ENCODE data around the gene ARHGEF28.

Gene ARHGEF28

GRCh38 chr5:73908395-73908794, 282.4 kb downstream of the ARHGEF28 start:
- Histone ChIP-seq H4K91ac (ENCODE audit: low read length) (no peak overlapping the region), H2AK5ac (ENCODE audit: low read length, severe bottlenecking) (no peak overlapping the region), H3K4me3 (ENCODE audit: insufficient read depth in 1 of 2, low read depth in 1 of 2, low read length in 2 of 2) (no peak overlapping the region), H2BK15ac (ENCODE audit: low read depth, poor library complexity, severe bottlenecking) (no peak overlapping the region), H2BK120ac (ENCODE audit: low read depth, low read length) (no peak overlapping the region), H4K8ac (ENCODE audit: low read length) (no peak overlapping the region), H3K4me2 (ENCODE audit: low read length, poor library complexity, severe bottlenecking) (no peak overlapping the region), H3K18ac (ENCODE audit: low read depth in 1 of 2, low read length in 2 of 2) (no peak overlapping the region), H3K4me1 (ENCODE audit: control insufficient read depth, insufficient read depth, low read depth, low read length) (peaks cover 11% of the 10 kb centered on the region), H3K9me3 (ENCODE audit: control insufficient read depth, low read length) (no peaks in the 10 kb centered on the region), H2BK12ac (ENCODE audit: low read length in 2 of 2) (no peak overlapping the region), H2AFZ (ENCODE audit: low read depth, low read length) (no peak overlapping the region), H3K79me1 (replicated peaks; ENCODE audit: low read length, poor library complexity, severe bottlenecking) (peaks cover 19% of the 10 kb centered on the region), H3K23ac (ENCODE audit: low read length in 2 of 2) (no peak overlapping the region), H3K9ac (ENCODE audit: low read length) (peak overlapping the region; percentile 19), H3K4ac (ENCODE audit: low read depth in 1 of 2, low read length in 2 of 2) (no peak overlapping the region), H3K14ac (ENCODE audit: low read length in 2 of 2) (no peak overlapping the region), H3K27me3 (ENCODE audit: control insufficient read depth in 1 of 2, insufficient read depth in 1 of 2, low read length in 2 of 2) (no peaks in the 10 kb centered on the region), H3K36me3 (ENCODE audit: control insufficient read depth in 1 of 2, insufficient read depth in 2 of 2, low read depth in 1 of 2, low read length in 2 of 2) (peaks cover 0 to 28% of the 10 kb centered on the region in 2 experiments), H3K27ac (ENCODE audit: low read length, poor library complexity, severe bottlenecking) (peak overlapping the region; percentile 60), H2BK5ac (ENCODE audit: low read depth, low read length, poor library complexity, severe bottlenecking) (no peak overlapping the region)
- WGBS = no CpG with 5 or more reads among the region's 2 CpGs
- DNase-seq = no peak

GRCh38 chr5:73908846-73909245, 282.9 kb downstream of the ARHGEF28 start:
- Histone ChIP-seq H3K36me3 (ENCODE audit: control insufficient read depth in 1 of 2, insufficient read depth in 2 of 2, low read depth in 1 of 2, low read length in 2 of 2) (peaks cover 0 to 28% of the 10 kb centered on the region in 2 experiments), H2AFZ (ENCODE audit: low read depth, low read length) (no peak overlapping the region), H3K9ac (ENCODE audit: low read length) (no peak overlapping the region), H2BK12ac (ENCODE audit: low read length in 2 of 2) (no peak overlapping the region), H3K79me1 (replicated peaks; ENCODE audit: low read length, poor library complexity, severe bottlenecking) (peaks cover 19% of the 10 kb centered on the region), H2BK15ac (ENCODE audit: low read depth, poor library complexity, severe bottlenecking) (no peak overlapping the region), H3K4ac (ENCODE audit: low read depth in 1 of 2, low read length in 2 of 2) (no peak overlapping the region), H4K8ac (ENCODE audit: low read length) (no peak overlapping the region), H3K4me3 (ENCODE audit: insufficient read depth in 1 of 2, low read depth in 1 of 2, low read length in 2 of 2) (no peak overlapping the region), H3K9me3 (ENCODE audit: control insufficient read depth, low read length) (no peaks in the 10 kb centered on the region), H2BK5ac (ENCODE audit: low read depth, low read length, poor library complexity, severe bottlenecking) (no peak overlapping the region), H2AK5ac (ENCODE audit: low read length, severe bottlenecking) (no peak overlapping the region), H2BK120ac (ENCODE audit: low read depth, low read length) (no peak overlapping the region), H3K27me3 (ENCODE audit: control insufficient read depth in 1 of 2, insufficient read depth in 1 of 2, low read length in 2 of 2) (no peaks in the 10 kb centered on the region), H3K18ac (ENCODE audit: low read depth in 1 of 2, low read length in 2 of 2) (no peak overlapping the region), H3K4me2 (ENCODE audit: low read length, poor library complexity, severe bottlenecking) (no peak overlapping the region), H3K14ac (ENCODE audit: low read length in 2 of 2) (no peak overlapping the region), H3K4me1 (ENCODE audit: control insufficient read depth, insufficient read depth, low read depth, low read length) (peaks cover 12% of the 10 kb centered on the region), H4K91ac (ENCODE audit: low read length) (no peak overlapping the region), H3K23ac (ENCODE audit: low read length in 2 of 2) (no peak overlapping the region), H3K27ac (ENCODE audit: low read length, poor library complexity, severe bottlenecking) (peak overlapping the region; percentile 66)
- 80% methylated on average over 3 of the region's 3 CpGs for WGBS
- no peak for DNase-seq

GRCh38 chr5:73909474-73909873, 283.5 kb downstream of the ARHGEF28 start:
- Histone ChIP-seq H3K4ac (ENCODE audit: low read depth in 1 of 2, low read length in 2 of 2) (no peak overlapping the region), H3K18ac (ENCODE audit: low read depth in 1 of 2, low read length in 2 of 2) (no peak overlapping the region), H3K14ac (ENCODE audit: low read length in 2 of 2) (no peak overlapping the region), H2BK12ac (ENCODE audit: low read length in 2 of 2) (peak overlapping the region in 1 of 2 experiments; percentile 29), H3K27me3 (ENCODE audit: control insufficient read depth in 1 of 2, insufficient read depth in 1 of 2, low read length in 2 of 2) (no peaks in the 10 kb centered on the region), H3K36me3 (ENCODE audit: control insufficient read depth in 1 of 2, insufficient read depth in 2 of 2, low read depth in 1 of 2, low read length in 2 of 2) (peaks cover 0 to 30% of the 10 kb centered on the region in 2 experiments), H3K27ac (ENCODE audit: low read length, poor library complexity, severe bottlenecking) (peak overlapping the region; percentile 66), H3K4me3 (ENCODE audit: insufficient read depth in 1 of 2, low read depth in 1 of 2, low read length in 2 of 2) (no peak overlapping the region), H3K4me1 (ENCODE audit: control insufficient read depth, insufficient read depth, low read depth, low read length) (peaks cover 12% of the 10 kb centered on the region), H3K23ac (ENCODE audit: low read length in 2 of 2) (no peak overlapping the region), H2BK15ac (ENCODE audit: low read depth, poor library complexity, severe bottlenecking) (peak overlapping the region; percentile 34), H3K9me3 (ENCODE audit: control insufficient read depth, low read length) (no peaks in the 10 kb centered on the region), H2AFZ (ENCODE audit: low read depth, low read length) (no peak overlapping the region), H2BK120ac (ENCODE audit: low read depth, low read length) (no peak overlapping the region), H4K91ac (ENCODE audit: low read length) (no peak overlapping the region), H2BK5ac (ENCODE audit: low read depth, low read length, poor library complexity, severe bottlenecking) (no peak overlapping the region), H3K4me2 (ENCODE audit: low read length, poor library complexity, severe bottlenecking) (no peak overlapping the region), H3K9ac (ENCODE audit: low read length) (no peak overlapping the region), H2AK5ac (ENCODE audit: low read length, severe bottlenecking) (peak overlapping the region; percentile 70), H3K79me1 (replicated peaks; ENCODE audit: low read length, poor library complexity, severe bottlenecking) (peaks cover 19% of the 10 kb centered on the region), H4K8ac (ENCODE audit: low read length) (no peak overlapping the region)
- 98% methylated on average over 27 of the region's 27 CpGs for WGBS
- DNase-seq = no peak

- DNase-seq = peak; percentile 65
- H3K4me2 ChIP-seq (ENCODE audit: low read length, poor library complexity, severe bottlenecking) = no peak overlapping the region
- H2BK5ac ChIP-seq (ENCODE audit: low read depth, low read length, poor library complexity, severe bottlenecking) = no peak overlapping the region
- H3K14ac ChIP-seq (ENCODE audit: low read length in 2 of 2) = no peak overlapping the region
- no peak overlapping the region for H2AK5ac ChIP-seq (ENCODE audit: low read length, severe bottlenecking)
- H3K4me3 ChIP-seq (ENCODE audit: insufficient read depth in 1 of 2, low read depth in 1 of 2, low read length in 2 of 2) = no peak overlapping the region
- no peak overlapping the region for H3K9ac ChIP-seq (ENCODE audit: low read length)
- no peaks in the 10 kb centered on the region for H3K9me3 ChIP-seq (ENCODE audit: control insufficient read depth, low read length)
- no peak overlapping the region for H3K23ac ChIP-seq (ENCODE audit: low read length in 2 of 2)
- H4K8ac ChIP-seq (ENCODE audit: low read length) = no peak overlapping the region
- H3K4ac ChIP-seq (ENCODE audit: low read depth in 1 of 2, low read length in 2 of 2) = peak overlapping the region in 1 of 2 experiments; percentile 86
- peaks cover 0 to 26% of the 10 kb centered on the region in 2 experiments for H3K36me3 ChIP-seq (ENCODE audit: control insufficient read depth in 1 of 2, insufficient read depth in 2 of 2, low read depth in 1 of 2, low read length in 2 of 2)
- H3K27ac ChIP-seq (ENCODE audit: low read length, poor library complexity, severe bottlenecking) = no peak overlapping the region
- no peak overlapping the region for H4K91ac ChIP-seq (ENCODE audit: low read length)
- no CpG with 5 or more reads among the region's 4 CpGs for WGBS
- H3K27me3 ChIP-seq (ENCODE audit: control insufficient read depth in 1 of 2, insufficient read depth in 1 of 2, low read length in 2 of 2) = no peaks in the 10 kb centered on the region
- peak overlapping the region in 1 of 2 experiments; percentile 88 for H3K18ac ChIP-seq (ENCODE audit: low read depth in 1 of 2, low read length in 2 of 2)
- H2AFZ ChIP-seq (ENCODE audit: low read depth, low read length) = no peak overlapping the region
- H2BK12ac ChIP-seq (ENCODE audit: low read length in 2 of 2) = no peak overlapping the region
- H3K79me1 ChIP-seq (replicated peaks; ENCODE audit: low read length, poor library complexity, severe bottlenecking) = peaks cover 20% of the 10 kb centered on the region
- H3K4me1 ChIP-seq (ENCODE audit: control insufficient read depth, insufficient read depth, low read depth, low read length) = peaks cover 8% of the 10 kb centered on the region
- H2BK15ac ChIP-seq (ENCODE audit: low read depth, poor library complexity, severe bottlenecking) = no peak overlapping the region
- H2BK120ac ChIP-seq (ENCODE audit: low read depth, low read length) = no peak overlapping the region
Measured at GRCh38 chr5:73911761-73912393, 285.9 kb downstream of the ARHGEF28 start.

Measured in mesenchymal stem cell (in vitro differentiated cells and primary cell).